SK-N-SH treated with all-trans-retinoic acid at 6 μM for 48 hours (cell line): ENCODE data around the gene TPST2.

Experiments
- ATAC-seq: fragments of 200-7000 bp; cut with Tn5 transposase; 3 replicates; pipeline ENCODE4 v1.9.1; 2020; ENCODE audit warnings: mild to moderate bottlenecking, moderate library complexity
- ARNTL ChIP-seq: fragments of 450-650 bp; formaldehyde crosslinking; IDR thresholded peaks from 2 replicates; pipeline ENCODE4 v1.5.0; 2020; ENCODE audit warnings: low read depth, mild to moderate bottlenecking, moderate library complexity, borderline replicate concordance
- BACH2 ChIP-seq: fragments of 250-450 bp; sonication (Bioruptor Pico); IDR thresholded peaks from 2 replicates; pipeline ENCODE4 v1.9.0; 2021; ENCODE audit warnings: mild to moderate bottlenecking, borderline replicate concordance
- CSDC2 ChIP-seq: fragments of 250-450 bp; sonication (Bioruptor Pico); IDR thresholded peaks from 2 replicates; pipeline ENCODE4 v1.5.0; 2020; ENCODE audit warnings: mild to moderate bottlenecking, moderate library complexity
- CSRNP3 ChIP-seq: fragments of 250-450 bp; sonication (Bioruptor Pico); IDR thresholded peaks from 2 replicates; pipeline ENCODE4 v1.5.1; 2021; ENCODE audit warnings: mild to moderate bottlenecking, moderate library complexity
- ESRRG ChIP-seq: fragments of 250-450 bp; sonication (Bioruptor Pico); IDR thresholded peaks from 2 replicates; pipeline ENCODE4 v1.6.1; 2021; ENCODE audit warnings: mild to moderate bottlenecking
- GLIS3 ChIP-seq: fragments of 250-450 bp; sonication (Bioruptor Pico); IDR thresholded peaks from 2 replicates; pipeline ENCODE4 v1.5.0; 2020; ENCODE audit warnings: mild to moderate bottlenecking, moderate library complexity
- ISL1 ChIP-seq: fragments of 250-450 bp; sonication (Bioruptor Pico); IDR thresholded peaks from 2 replicates; pipeline ENCODE4 v2.1.2; 2022; ENCODE audit warnings: mild to moderate bottlenecking, moderate library complexity
- PPARA ChIP-seq: fragments of 250-450 bp; sonication (Bioruptor Pico); IDR thresholded peaks from 2 replicates; pipeline ENCODE4 v1.5.0; 2020; ENCODE audit warnings: mild to moderate bottlenecking, borderline replicate concordance
- RARB ChIP-seq: fragments of 250-450 bp; sonication (Bioruptor Pico); IDR thresholded peaks from 2 replicates; pipeline ENCODE4 v1.8.0; 2021; ENCODE audit warnings: mild to moderate bottlenecking, moderate library complexity
- SNAI2 ChIP-seq: fragments of 250-450 bp; sonication (Bioruptor Pico); IDR thresholded peaks from 2 replicates; pipeline ENCODE4 v1.5.0; 2020; ENCODE audit warnings: mild to moderate bottlenecking, moderate library complexity
- TCF4 ChIP-seq: fragments of 250-450 bp; sonication (Bioruptor Pico); IDR thresholded peaks from 2 replicates; pipeline ENCODE4 v1.8.0; 2021; ENCODE audit warnings: mild to moderate bottlenecking, moderate library complexity, borderline replicate concordance
- TOX ChIP-seq: fragments of 250-450 bp; sonication (Bioruptor Pico); IDR thresholded peaks from 2 replicates; pipeline ENCODE4 v1.8.0; 2021; ENCODE audit warnings: mild to moderate bottlenecking, moderate library complexity, borderline replicate concordance
- ZC3H10 ChIP-seq: fragments of 250-450 bp; sonication (Bioruptor Pico); IDR thresholded peaks from 2 replicates; pipeline ENCODE4 v1.5.1; 2021; ENCODE audit warnings: mild to moderate bottlenecking, moderate library complexity
- ZFP3 ChIP-seq: fragments of 250-450 bp; sonication (Bioruptor Pico); IDR thresholded peaks from 2 replicates; pipeline ENCODE4 v1.5.0; 2020; ENCODE audit warnings: mild to moderate bottlenecking, moderate library complexity
- ZFP30 ChIP-seq: fragments of 450-650 bp; formaldehyde crosslinking; IDR thresholded peaks from 2 replicates; pipeline ENCODE4 v1.5.0; 2022; ENCODE audit warnings: mild to moderate bottlenecking, moderate library complexity
- ZNF70 ChIP-seq: fragments of 450-650 bp; formaldehyde crosslinking; IDR thresholded peaks from 2 replicates; pipeline ENCODE4 v1.5.0; 2020; ENCODE audit warnings: mild to moderate bottlenecking, moderate library complexity
- ZNF8 ChIP-seq: fragments of 450-650 bp; formaldehyde crosslinking; IDR thresholded peaks from 2 replicates; pipeline ENCODE4 v1.5.0; 2020; ENCODE audit warnings: mild to moderate bottlenecking, moderate library complexity
- TF ChIP-seq, protein P1 (sequence below): fragments of 250-450 bp; sonication (Bioruptor Pico); IDR thresholded peaks from 2 replicates; pipeline ENCODE4 v1.5.1; 2020; ENCODE audit warnings: low read depth, mild to moderate bottlenecking, moderate library complexity
- TF ChIP-seq, protein P2 (sequence below): fragments of 250-450 bp; sonication (Bioruptor Pico); IDR thresholded peaks from 2 replicates; pipeline ENCODE4 v1.5.0; 2020; ENCODE audit warnings: mild to moderate bottlenecking, moderate library complexity

Gene TPST2

DNA sequence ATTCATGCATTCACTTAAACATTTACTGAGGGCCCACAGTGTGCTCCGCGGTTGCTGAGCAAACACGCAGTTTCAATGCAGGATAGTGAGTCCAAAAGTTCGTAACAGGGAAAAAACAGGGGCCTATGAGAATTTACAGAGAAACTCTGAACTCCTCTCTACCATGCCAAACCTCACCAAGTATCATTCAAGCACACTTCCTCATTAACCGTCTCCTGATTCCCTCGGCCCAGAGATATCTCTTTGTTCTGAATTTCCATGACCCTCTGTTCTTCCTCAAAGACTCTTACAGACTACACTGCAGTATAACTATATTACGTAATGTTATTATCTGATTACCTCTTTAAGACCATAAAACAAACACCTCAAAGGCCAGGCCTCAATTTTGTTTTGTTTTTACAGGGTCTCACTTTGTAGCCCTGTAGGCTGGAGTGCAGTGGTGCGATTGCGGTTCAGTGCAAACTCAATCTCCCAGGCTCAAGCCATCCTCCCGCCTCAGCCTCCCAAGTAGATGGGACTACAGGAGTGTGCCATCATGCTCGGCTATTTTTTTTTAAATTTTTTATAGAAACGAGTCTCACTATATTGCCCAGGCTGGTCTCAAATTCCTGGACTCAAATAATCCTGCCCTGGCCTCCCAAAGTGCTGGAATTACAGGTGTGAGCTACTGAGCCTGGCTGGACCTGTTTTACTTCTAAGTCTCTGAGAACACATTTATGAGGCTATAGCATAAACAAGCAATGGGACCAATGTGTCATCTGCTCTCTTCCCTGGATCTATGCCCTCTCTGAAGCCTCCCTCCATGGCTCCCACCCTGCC lies 109.9 kb downstream of the TPST2 start:
- ATAC-seq: no peak
- no peak for TF ChIP-seq ESRRG

GRCh38 chr22:26479043-26479791 lies 110.7 kb downstream of the TPST2 start:
- no peak for ATAC-seq
- TF ChIP-seq ZNF8 (CRISPR knock-in tag) (no peak), ZC3H10 (CRISPR knock-in tag) (no peak), CSDC2 (no peak), BACH2 (no peak), ZFP3 (no peak), ZNF70 (CRISPR knock-in tag) (no peak), RARB (no peak), SNAI2 (CRISPR knock-in tag) (no peak)
- TF ChIP-seq, protein P1, sequence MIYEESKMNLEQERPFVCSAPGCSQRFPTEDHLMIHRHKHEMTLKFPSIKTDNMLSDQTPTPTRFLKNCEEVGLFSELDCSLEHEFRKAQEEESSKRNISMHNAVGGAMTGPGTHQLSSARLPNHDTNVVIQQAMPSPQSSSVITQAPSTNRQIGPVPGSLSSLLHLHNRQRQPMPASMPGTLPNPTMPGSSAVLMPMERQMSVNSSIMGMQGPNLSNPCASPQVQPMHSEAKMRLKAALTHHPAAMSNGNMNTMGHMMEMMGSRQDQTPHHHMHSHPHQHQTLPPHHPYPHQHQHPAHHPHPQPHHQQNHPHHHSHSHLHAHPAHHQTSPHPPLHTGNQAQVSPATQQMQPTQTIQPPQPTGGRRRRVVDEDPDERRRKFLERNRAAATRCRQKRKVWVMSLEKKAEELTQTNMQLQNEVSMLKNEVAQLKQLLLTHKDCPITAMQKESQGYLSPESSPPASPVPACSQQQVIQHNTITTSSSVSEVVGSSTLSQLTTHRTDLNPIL: no peak
- TF ChIP-seq, protein P2, sequence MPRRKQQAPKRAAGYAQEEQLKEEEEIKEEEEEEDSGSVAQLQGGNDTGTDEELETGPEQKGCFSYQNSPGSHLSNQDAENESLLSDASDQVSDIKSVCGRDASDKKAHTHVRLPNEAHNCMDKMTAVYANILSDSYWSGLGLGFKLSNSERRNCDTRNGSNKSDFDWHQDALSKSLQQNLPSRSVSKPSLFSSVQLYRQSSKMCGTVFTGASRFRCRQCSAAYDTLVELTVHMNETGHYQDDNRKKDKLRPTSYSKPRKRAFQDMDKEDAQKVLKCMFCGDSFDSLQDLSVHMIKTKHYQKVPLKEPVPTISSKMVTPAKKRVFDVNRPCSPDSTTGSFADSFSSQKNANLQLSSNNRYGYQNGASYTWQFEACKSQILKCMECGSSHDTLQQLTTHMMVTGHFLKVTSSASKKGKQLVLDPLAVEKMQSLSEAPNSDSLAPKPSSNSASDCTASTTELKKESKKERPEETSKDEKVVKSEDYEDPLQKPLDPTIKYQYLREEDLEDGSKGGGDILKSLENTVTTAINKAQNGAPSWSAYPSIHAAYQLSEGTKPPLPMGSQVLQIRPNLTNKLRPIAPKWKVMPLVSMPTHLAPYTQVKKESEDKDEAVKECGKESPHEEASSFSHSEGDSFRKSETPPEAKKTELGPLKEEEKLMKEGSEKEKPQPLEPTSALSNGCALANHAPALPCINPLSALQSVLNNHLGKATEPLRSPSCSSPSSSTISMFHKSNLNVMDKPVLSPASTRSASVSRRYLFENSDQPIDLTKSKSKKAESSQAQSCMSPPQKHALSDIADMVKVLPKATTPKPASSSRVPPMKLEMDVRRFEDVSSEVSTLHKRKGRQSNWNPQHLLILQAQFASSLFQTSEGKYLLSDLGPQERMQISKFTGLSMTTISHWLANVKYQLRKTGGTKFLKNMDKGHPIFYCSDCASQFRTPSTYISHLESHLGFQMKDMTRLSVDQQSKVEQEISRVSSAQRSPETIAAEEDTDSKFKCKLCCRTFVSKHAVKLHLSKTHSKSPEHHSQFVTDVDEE (CRISPR knock-in tag): no peak

DNA sequence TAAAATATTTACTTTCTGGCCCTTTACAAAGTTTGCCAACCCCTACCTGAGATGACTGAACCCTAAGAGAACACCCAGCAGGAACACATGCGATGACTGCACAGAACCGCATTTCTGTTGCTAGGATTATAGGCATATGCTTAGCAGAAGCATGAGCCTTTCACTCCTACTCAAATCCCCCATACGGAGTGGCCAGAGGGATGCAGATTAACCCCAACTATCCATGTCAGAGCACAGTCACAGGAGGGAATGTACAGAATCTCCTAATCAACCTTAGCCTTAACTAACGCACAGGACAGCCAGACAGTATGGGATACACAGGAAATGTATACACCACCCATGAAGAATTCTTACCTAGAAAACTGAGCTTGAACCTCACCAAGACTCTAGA lies 112.6 kb downstream of the TPST2 start:
- no peak for TF ChIP-seq PPARA (CRISPR knock-in tag)
- no peak for TF ChIP-seq GLIS3
- TF ChIP-seq CSRNP3 (CRISPR knock-in tag): no peak
- ATAC-seq: no peak

DNA sequence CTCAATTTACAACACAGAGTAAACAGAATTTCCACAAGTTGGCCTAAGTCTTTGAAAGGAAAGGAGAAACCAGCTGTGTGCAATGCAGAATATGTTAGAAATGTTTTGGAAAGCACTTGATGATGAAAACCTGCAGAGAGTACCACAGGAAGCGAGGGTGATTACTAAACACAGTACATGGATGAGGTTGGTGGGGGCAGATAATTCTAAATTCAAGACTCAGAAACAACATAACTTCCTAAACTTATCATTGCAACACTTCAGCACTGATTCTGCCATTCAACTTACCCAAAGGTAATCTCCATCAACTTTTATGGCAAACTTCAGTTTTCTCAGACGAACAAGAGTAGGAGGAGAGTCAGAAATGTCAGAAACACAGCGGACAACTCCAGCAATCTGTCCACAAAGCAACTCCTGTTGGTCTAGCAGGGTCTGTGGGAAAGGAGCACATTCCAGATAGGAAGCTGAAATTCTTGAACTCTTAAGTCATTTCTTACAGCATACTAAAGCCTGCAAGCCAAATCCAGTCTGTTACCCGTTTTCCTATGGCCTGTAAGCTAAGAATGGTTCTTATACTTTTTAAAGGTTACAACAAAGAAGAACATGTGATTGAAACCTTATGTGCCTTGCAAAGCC lies 113.1 kb downstream of the TPST2 start:
- ATAC-seq: peak; percentile 21; the same call in 1 of the 3 replicates
- TF ChIP-seq ZNF70 (CRISPR knock-in tag) (no peak), CSDC2 (no peak), PPARA (CRISPR knock-in tag) (no peak), CSRNP3 (CRISPR knock-in tag) (no peak), ISL1 (no peak), ESRRG (no peak), TOX (no peak), ZFP30 (CRISPR knock-in tag) (no peak), SNAI2 (CRISPR knock-in tag) (no peak), TCF4 (CRISPR knock-in tag) (no peak), ZNF8 (CRISPR knock-in tag) (no peak), ARNTL (CRISPR knock-in tag) (no peak)
- TF ChIP-seq, protein P1: no peak
